Bronchial epithelial cell (primary cell): ENCODE measurements around the gene SAMD4A. TPM values are rescaled to one million over a fixed set of nuclear protein-coding genes. Genes with fewer than 3 reads are reported as not detected.

Experiments used
- DNase-seq: peaks from one replicate; pipeline ENCODE4 v3.0.0-alpha.2; 2010; ENCODE audit warnings: low read depth
- FAIRE-seq: peaks from 2 replicates; lab custom pipeline; 2011; peaks lifted over from hg19 to GRCh38; lab: Jason Lieb, UNC
- H3K27me3 ChIP-seq: 2 replicates; pipeline ENCODE4 v1.5.1; 2011; ENCODE audit warnings: low read length; ENCODE audit not compliant: control insufficient read depth, insufficient read depth
- H3K36me3 ChIP-seq: 2 replicates; pipeline ENCODE4 v1.5.1; 2011; ENCODE audit warnings: low read length; ENCODE audit not compliant: control insufficient read depth, insufficient read depth
- H3K4me3 ChIP-seq: 2 replicates; pipeline ENCODE4 v1.5.1; 2011; ENCODE audit warnings: mild to moderate bottlenecking, low read depth, low read length, control low read depth
- CTCF ChIP-seq: IDR thresholded peaks from 2 replicates; pipeline ENCODE4 v1.5.1; 2011; ENCODE audit warnings: mild to moderate bottlenecking, moderate library complexity, low read length, control low read depth, inconsistent platforms; ENCODE audit not compliant: insufficient read depth, severe bottlenecking
- total RNA-seq: library from RNA; depleted of rRNA; stranded (reverse); fragments of >200 nt; gene quantifications from 2 replicates; pipeline ENCODE4 v1.2.1, GENCODE V29; 2014

Gene SAMD4A
- total RNA-seq, 1 donor from 2014 or later: 13.4 TPM

DNA sequence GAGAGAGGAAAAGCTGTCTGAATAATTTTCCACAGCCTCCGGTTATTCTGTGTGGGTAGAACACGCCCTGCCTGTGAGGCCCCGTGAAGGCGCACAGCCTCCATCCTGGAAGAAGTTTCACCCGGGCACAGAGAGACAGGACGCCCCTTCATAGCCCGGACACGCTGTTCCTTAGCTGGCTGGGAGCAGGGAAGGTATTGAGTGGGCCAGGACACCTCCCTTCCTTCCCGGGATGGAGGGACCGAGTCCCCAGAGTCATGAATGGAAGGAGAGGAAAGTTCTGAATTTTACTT, 200.2 kb downstream of the SAMD4A start:
- peaks cover 7% of the 10 kb centered on the region for H3K36me3 ChIP-seq
- no peak overlapping the region for H3K4me3 ChIP-seq
- no peaks in the 10 kb centered on the region for H3K27me3 ChIP-seq
- FAIRE-seq (no peak), DNase-seq (no peak)
- no peak for TF ChIP-seq CTCF

DNA sequence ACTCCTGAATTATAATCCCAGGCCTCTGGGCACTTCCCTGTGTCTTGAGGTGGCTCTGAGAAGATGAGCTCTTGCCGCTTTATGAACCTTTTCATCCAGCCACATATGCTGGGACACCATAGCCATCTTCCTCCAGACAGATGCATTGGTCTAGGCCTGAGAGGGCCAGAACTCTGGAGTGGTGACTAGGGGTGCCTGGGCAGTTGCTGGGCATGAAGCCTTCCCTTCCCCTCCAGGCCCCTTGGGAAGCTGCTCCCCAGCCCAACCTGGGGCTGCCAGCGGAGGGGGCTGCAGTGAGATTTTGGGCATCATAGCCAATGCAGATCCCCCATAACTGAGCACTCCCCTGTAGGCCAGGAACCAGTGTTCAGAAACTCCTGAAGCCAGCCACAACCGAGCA, 200.5 kb downstream of the SAMD4A start:
- no peak for TF ChIP-seq CTCF

GRCh38 chr14:54768501-54769129, 201.7 kb downstream of the SAMD4A start:
- H3K36me3 ChIP-seq: peaks cover 7% of the 10 kb centered on the region
- DNase-seq (no peak), FAIRE-seq (no peak)
- no peaks in the 10 kb centered on the region for H3K27me3 ChIP-seq
- TF ChIP-seq CTCF: no peak
- H3K4me3 ChIP-seq: no peak overlapping the region

More for the DNA sequence above, 200.5 kb downstream of the SAMD4A start:
- H3K36me3 ChIP-seq: peaks cover 7% of the 10 kb centered on the region
- DNase-seq (no peak), FAIRE-seq (no peak)
- no peak overlapping the region for H3K4me3 ChIP-seq
- no peaks in the 10 kb centered on the region for H3K27me3 ChIP-seq

DNA sequence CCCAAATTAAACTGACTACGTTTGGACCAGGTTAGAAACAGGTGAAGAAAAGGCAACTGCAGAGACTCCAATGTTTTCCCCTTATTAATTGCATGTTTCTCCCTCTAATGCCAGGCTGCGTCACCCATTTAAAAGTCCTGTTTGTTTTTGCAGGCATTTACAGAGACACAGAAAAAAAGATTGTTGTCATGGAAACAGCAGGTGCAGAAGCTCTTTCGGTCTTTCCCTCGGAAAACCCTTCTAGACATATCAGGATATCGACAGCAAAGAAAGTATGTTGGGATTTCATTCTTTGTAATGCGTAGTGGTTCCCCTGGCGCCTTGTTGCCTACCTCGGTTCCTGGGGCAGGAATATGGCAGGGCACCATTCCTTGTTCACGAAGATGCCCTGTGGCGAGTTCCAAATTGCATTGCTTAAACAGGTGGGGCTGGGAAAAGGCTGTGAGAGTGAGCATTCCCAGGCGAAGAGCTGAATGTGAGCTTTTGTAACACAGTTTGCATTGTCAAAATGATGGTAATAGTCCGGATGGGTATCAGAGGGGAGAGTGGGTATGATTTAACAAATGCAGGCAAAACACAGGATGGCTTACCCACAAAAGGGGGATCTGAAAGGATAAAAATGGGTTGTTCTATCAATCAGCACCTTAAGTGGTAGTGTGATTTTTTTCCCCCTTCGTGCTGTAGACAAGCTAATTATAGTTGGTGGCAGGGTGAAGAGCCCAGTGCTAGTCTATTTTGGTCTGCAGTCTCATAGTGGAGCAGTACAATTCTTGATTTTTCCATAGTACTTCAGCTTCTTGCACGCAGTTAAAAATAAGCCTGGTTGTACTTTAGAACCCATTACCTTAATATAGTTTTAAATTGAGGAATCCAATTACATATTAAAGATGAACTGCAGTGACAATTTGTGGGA, 203.3 kb downstream of the SAMD4A start:
- Histone ChIP-seq H3K36me3 (peaks cover 5% of the 10 kb centered on the region), H3K27me3 (no peaks in the 10 kb centered on the region), H3K4me3 (no peak overlapping the region)
- TF ChIP-seq CTCF: no peak
- FAIRE-seq (no peak), DNase-seq (no peak)

DNA sequence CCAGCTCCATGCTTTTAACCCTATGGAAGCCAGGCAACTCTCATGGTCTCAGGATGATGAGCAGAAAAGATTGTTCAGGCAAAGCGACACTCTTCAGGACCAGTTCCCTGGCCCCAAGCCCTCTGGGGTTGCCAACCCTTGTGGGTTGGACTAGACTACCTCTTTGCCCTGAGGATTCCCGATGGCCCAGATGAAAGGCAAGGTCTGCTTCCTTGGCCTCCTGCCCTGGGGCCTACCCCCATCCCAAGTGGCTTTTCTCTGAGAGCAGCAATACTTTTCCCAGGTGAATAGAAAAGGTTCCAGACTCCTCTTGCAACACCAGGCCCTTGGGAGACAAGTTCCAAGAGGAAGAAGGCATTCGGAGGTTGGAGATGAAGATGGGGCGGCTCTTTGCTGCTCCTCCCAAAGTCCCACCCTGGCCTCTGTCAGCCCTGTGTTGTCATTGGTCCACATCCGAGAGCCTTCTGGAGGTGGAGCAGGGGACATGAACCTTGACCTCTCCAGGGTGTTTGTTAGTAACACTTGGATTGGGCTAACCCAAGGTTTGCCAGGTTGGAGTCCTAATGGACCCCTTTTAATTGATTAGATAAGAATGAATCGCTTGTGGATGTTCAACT, 204.6 kb downstream of the SAMD4A start:
- DNase-seq (no peak), FAIRE-seq (no peak)
- Histone ChIP-seq H3K4me3 (no peak overlapping the region), H3K27me3 (no peaks in the 10 kb centered on the region), H3K36me3 (peaks cover 4% of the 10 kb centered on the region)
- no peak for TF ChIP-seq CTCF
